ENCODE measurements around the gene HTR3E.

GRCh38 chr3:184110316-184110725, 13.5 kb downstream of the HTR3E start:
- TF ChIP-seq BCL11B (tag by site-specific recombination; IDR thresholded peaks at IDR 0.05; ENCODE audit: low read depth), result no peak
- no peak for TF ChIP-seq ZNF580 (tag by site-specific recombination; IDR thresholded peaks at IDR 0.05)
- TF ChIP-seq, protein P1, sequence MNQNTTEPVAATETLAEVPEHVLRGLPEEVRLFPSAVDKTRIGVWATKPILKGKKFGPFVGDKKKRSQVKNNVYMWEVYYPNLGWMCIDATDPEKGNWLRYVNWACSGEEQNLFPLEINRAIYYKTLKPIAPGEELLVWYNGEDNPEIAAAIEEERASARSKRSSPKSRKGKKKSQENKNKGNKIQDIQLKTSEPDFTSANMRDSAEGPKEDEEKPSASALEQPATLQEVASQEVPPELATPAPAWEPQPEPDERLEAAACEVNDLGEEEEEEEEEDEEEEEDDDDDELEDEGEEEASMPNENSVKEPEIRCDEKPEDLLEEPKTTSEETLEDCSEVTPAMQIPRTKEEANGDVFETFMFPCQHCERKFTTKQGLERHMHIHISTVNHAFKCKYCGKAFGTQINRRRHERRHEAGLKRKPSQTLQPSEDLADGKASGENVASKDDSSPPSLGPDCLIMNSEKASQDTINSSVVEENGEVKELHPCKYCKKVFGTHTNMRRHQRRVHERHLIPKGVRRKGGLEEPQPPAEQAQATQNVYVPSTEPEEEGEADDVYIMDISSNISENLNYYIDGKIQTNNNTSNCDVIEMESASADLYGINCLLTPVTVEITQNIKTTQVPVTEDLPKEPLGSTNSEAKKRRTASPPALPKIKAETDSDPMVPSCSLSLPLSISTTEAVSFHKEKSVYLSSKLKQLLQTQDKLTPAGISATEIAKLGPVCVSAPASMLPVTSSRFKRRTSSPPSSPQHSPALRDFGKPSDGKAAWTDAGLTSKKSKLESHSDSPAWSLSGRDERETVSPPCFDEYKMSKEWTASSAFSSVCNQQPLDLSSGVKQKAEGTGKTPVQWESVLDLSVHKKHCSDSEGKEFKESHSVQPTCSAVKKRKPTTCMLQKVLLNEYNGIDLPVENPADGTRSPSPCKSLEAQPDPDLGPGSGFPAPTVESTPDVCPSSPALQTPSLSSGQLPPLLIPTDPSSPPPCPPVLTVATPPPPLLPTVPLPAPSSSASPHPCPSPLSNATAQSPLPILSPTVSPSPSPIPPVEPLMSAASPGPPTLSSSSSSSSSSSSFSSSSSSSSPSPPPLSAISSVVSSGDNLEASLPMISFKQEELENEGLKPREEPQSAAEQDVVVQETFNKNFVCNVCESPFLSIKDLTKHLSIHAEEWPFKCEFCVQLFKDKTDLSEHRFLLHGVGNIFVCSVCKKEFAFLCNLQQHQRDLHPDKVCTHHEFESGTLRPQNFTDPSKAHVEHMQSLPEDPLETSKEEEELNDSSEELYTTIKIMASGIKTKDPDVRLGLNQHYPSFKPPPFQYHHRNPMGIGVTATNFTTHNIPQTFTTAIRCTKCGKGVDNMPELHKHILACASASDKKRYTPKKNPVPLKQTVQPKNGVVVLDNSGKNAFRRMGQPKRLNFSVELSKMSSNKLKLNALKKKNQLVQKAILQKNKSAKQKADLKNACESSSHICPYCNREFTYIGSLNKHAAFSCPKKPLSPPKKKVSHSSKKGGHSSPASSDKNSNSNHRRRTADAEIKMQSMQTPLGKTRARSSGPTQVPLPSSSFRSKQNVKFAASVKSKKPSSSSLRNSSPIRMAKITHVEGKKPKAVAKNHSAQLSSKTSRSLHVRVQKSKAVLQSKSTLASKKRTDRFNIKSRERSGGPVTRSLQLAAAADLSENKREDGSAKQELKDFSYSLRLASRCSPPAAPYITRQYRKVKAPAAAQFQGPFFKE (tag by site-specific recombination; IDR thresholded peaks at IDR 0.05; ENCODE audit: borderline replicate concordance), result no peak
- no peak for TF ChIP-seq ZNF37A (tag by site-specific recombination; IDR thresholded peaks at IDR 0.05)
- no peak for TF ChIP-seq YY1 (tag by site-specific recombination; IDR thresholded peaks at IDR 0.05)
- TF ChIP-seq REST (tag by site-specific recombination; IDR thresholded peaks at IDR 0.05), result no peak
- no peak for TF ChIP-seq ZNF514 (tag by site-specific recombination; IDR thresholded peaks at IDR 0.05)
- TF ChIP-seq CTCF (tag by site-specific recombination; IDR thresholded peaks at IDR 0.05), result no peak
- TF ChIP-seq MZF1 (tag by site-specific recombination; IDR thresholded peaks at IDR 0.05; ENCODE audit: borderline replicate concordance), result no peak
- no peak for TF ChIP-seq ZFHX2 (tag by site-specific recombination; conservative IDR thresholded peaks at IDR 0.05)
- no peak for TF ChIP-seq ZNF138 (tag by site-specific recombination; IDR thresholded peaks at IDR 0.05; ENCODE audit: borderline replicate concordance)
- TF ChIP-seq ZNF76 (tag by site-specific recombination; IDR thresholded peaks at IDR 0.05; ENCODE audit: borderline replicate concordance, low read depth), result no peak
- no peak for TF ChIP-seq GLI4 (tag by site-specific recombination; IDR thresholded peaks at IDR 0.05)

All from HEK293 (cell line).